Gastrocnemius medialis (tissue), 4 donors: Measurements from ENCODE around the gene RP9. TPM values are rescaled to one million over a fixed set of nuclear protein-coding genes. Genes with fewer than 3 reads are reported as not detected.
"Not testable (repeated sequence)": the region's sequence is repeated elsewhere in the genome, so short reads cannot be mapped to it uniquely, and the experiment has no call there.

Experiments used
- ATAC-seq, 2 donors: fragments of 150-250 bp; one replicate each; pipeline ENCODE4 v1.9.1; 2016
- DNase-seq, 2 donors: peaks; one replicate each; pipeline ENCODE4 v3.0.0-alpha.2; 2019
- H3K27ac ChIP-seq, 4 donors: fragments of 200-600 bp; sonication (generic); 1 replicate in 1 of 4; 2 replicates in 3 of 4; pipeline ENCODE4 v1.5.1; 2016 to 2018; ENCODE audit warnings: mild to moderate bottlenecking in 2 of 4, moderate library complexity in 1 of 4
- H3K27me3 ChIP-seq, 3 donors: fragments of 200-600 bp; sonication (generic) in 2 of 3; 1 replicate in 1 of 3; 2 replicates in 2 of 3; pipeline versions ENCODE4 v1.5.1 to v1.6.0; 2016 to 2019; ENCODE audit warnings: mild to moderate bottlenecking in 1 of 3, moderate library complexity in 1 of 3
- H3K36me3 ChIP-seq, 2 donors: fragments of 200-600 bp; sonication (generic) in 1 of 2; one replicate each; pipeline ENCODE4 v1.5.1; 2017 to 2018
- H3K4me1 ChIP-seq, 2 donors: fragments of 200-600 bp; sonication (generic) in 1 of 2; one replicate each; pipeline ENCODE4 v1.5.1; 2016 to 2017; ENCODE audit warnings: mild to moderate bottlenecking in 2 of 2
- H3K4me3 ChIP-seq, 4 donors: fragments of 200-600 bp; sonication (generic) in 3 of 4; 1 replicate in 1 of 4; 2 replicates in 3 of 4; pipeline ENCODE4 v1.5.1; 2016 to 2019; ENCODE audit warnings: mild to moderate bottlenecking in 2 of 4
- H3K9me3 ChIP-seq, 3 donors: fragments of 200-600 bp; sonication (generic) in 2 of 3; 1 replicate in 1 of 3; 2 replicates in 2 of 3; pipeline ENCODE4 v1.5.1; 2016 to 2019
- POLR2A ChIP-seq, 2 donors: fragments of 450-650 bp; IDR thresholded peaks; one replicate each; pipeline ENCODE4 v1.6.1; 2017; ENCODE audit warnings: antibody characterized with exemption in 2 of 2, mild to moderate bottlenecking in 2 of 2, moderate library complexity in 2 of 2
- in situ Hi-C, 4 donors: fragments of 200-750 bp; cut with MboI; loops; one replicate each; pipeline versions ENCODE4 v1.15.0 to v1.8.0; 2017; ENCODE audit warnings: low sequenced_read_pairs in 4 of 4
- intact Hi-C: fragments of 100-400 bp; cut with DNase I; formaldehyde crosslinking; loops from one replicate; pipeline ENCODE4 v1.15.1; 2023; ENCODE audit warnings: low total_unique reads
- total RNA-seq, 4 donors: library from RNA; depleted of rRNA; stranded (reverse); fragments of >200 nt; gene quantifications; one replicate each; pipeline versions ENCODE4 v1.1.0 to v1.2.3, GENCODE V29; 2016
- TF ChIP-seq, protein P1 (sequence below), 5 experiments: fragments of 450-650 bp in 3 of 5; fragments of 200-600 bp in 2 of 5; sonication (generic) in 2 of 5; IDR thresholded peaks in 4 of 5; conservative IDR thresholded peaks in 1 of 5; 1 replicate in 4 of 5; 2 replicates in 1 of 5; pipeline ENCODE4 v1.5.1; 2016 to 2019; ENCODE audit warnings: antibody characterized with exemption in 5 of 5, mild to moderate bottlenecking in 3 of 5, moderate library complexity in 3 of 5

Gene RP9
- total RNA-seq, 4 donors from 2014 or later = 13.0 to 23.9 (median 20.1) TPM

DNA sequence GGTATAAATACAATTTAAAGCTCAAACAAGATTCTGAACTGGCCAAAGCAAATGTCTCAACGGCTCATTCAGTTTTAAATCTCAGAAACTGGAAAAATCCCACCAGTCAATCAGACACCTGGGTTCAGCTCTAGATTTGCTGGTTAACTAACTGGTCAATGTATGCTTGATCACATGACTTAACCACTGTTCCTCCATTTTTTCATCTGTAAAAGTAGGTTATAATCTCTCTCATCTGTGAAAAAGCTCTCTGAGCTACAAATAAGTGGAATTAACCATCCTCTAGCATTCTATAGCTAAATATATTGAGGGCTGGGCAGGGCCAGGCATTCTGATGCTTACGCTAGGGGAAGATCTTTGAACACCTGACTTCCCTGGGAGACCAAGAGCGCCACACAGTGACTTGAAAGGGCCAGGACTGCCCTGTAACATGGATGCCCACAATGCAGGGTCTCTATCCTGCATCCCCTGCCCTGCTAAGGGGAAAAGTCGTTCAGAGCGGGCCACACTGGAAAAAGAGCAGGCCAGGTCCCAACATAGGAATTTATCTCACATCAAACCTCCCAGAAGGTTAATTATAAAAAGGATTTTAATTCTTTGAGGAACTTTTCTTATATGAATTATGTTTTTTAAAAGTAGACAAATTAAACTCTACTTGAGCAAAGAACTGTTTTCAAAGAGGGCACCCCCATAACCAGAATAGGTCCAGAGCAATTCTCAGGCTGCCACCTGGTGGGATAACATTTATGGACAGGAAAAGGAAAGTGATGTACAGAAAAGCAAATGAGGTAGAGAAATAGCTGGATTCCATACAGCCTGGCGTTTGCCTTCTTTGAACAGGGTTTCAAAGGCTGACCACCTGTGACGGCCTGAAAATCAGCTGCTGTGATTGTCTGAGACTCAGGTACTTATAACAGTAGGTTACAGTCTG, 1.8 kb downstream of the RP9 start:
- Histone ChIP-seq H3K27ac (peak overlapping the region in 2 of 4 donors; percentile 22 to 64), H3K9me3 (no peaks in the 10 kb centered on the region), H3K4me1 (peaks cover 25 to 38% of the 10 kb centered on the region in 2 donors), H3K27me3 (no peaks in the 10 kb centered on the region), H3K4me3 (peak overlapping the region; percentile 60 to 92 (median 80)), H3K36me3 (peaks cover 0 to 13% of the 10 kb centered on the region in 2 donors)
- in situ Hi-C loops (no loop called here), intact Hi-C loops (loop anchor here (10.0 kb wide), 2 partner anchors 303 to 343 kb away; no protein-coding TSS in a partner anchor)
- ATAC-seq (no peak), DNase-seq (no peak)
- TF ChIP-seq, protein P1, sequence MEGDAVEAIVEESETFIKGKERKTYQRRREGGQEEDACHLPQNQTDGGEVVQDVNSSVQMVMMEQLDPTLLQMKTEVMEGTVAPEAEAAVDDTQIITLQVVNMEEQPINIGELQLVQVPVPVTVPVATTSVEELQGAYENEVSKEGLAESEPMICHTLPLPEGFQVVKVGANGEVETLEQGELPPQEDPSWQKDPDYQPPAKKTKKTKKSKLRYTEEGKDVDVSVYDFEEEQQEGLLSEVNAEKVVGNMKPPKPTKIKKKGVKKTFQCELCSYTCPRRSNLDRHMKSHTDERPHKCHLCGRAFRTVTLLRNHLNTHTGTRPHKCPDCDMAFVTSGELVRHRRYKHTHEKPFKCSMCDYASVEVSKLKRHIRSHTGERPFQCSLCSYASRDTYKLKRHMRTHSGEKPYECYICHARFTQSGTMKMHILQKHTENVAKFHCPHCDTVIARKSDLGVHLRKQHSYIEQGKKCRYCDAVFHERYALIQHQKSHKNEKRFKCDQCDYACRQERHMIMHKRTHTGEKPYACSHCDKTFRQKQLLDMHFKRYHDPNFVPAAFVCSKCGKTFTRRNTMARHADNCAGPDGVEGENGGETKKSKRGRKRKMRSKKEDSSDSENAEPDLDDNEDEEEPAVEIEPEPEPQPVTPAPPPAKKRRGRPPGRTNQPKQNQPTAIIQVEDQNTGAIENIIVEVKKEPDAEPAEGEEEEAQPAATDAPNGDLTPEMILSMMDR (IDR thresholded peaks at IDR 0.05 in 4 of 5, conservative IDR thresholded peaks at IDR 0.05 in 1 of 5) = peak in 3 of 5 experiments; percentile 16 to 23 (median 23)
- no peak for TF ChIP-seq POLR2A (IDR thresholded peaks at IDR 0.05)

DNA sequence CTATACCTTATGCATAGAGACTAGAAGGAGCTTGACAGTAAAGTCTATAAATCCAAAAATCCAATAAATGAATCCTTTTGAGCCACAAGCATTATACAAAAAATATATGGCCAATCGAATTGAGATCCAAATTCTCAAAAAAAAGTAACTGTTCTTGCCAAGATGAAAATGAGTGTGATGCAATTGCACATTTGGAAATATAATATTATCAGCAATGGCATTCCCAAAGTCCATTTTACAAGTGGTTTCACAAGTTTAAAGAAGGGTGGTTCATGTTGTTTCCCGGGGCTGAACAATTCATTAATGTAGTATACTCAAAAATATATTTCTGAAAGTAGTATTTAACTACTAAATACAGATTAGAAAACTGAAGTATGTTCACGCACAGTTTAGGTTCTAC, 7.3 kb downstream of the RP9 start:
- Histone ChIP-seq H3K4me3 (no peak overlapping the region), H3K36me3 (peaks cover 0 to 52% of the 10 kb centered on the region in 2 donors), H3K27ac (no peak overlapping the region), H3K27me3 (no peaks in the 10 kb centered on the region), H3K4me1 (peaks cover 23 to 39% of the 10 kb centered on the region in 2 donors), H3K9me3 (no peaks in the 10 kb centered on the region)
- in situ Hi-C loops = no loop called here
- ATAC-seq = no peak
- DNase-seq = no peak
- no peak for TF ChIP-seq POLR2A (IDR thresholded peaks at IDR 0.05)
- TF ChIP-seq, protein P1 (IDR thresholded peaks at IDR 0.05 in 4 of 5, conservative IDR thresholded peaks at IDR 0.05 in 1 of 5) = no peak
- intact Hi-C loops = loop anchor here (10.0 kb wide), 2 partner anchors 297 to 337 kb away; no protein-coding TSS in a partner anchor

GRCh38 chr7:33100770-33101169, 8.4 kb downstream of the RP9 start:
- no peak overlapping the region for H3K27ac ChIP-seq
- H3K4me1 ChIP-seq = peaks cover 13 to 34% of the 10 kb centered on the region in 2 donors
- ATAC-seq = no peak
- peaks cover 3 to 63% of the 10 kb centered on the region in 2 donors for H3K36me3 ChIP-seq
- no peaks in the 10 kb centered on the region for H3K27me3 ChIP-seq
- H3K9me3 ChIP-seq = no peaks in the 10 kb centered on the region
- DNase-seq = no peak
- H3K4me3 ChIP-seq = no peak overlapping the region
- TF ChIP-seq POLR2A (IDR thresholded peaks at IDR 0.05) = no peak
- TF ChIP-seq, protein P1 (IDR thresholded peaks at IDR 0.05 in 4 of 5, conservative IDR thresholded peaks at IDR 0.05 in 1 of 5) = no peak
- intact Hi-C loops = loop anchor here (10.0 kb wide), 2 partner anchors 296 to 336 kb away; no protein-coding TSS in a partner anchor
- in situ Hi-C loops = no loop called here

- in situ Hi-C loops = loop anchor here in 1 of 4 donors (25.0 kb wide), 1 partner anchor 612 kb away; the partner anchor contains the start of genes AVL9 and LSM5
- Histone ChIP-seq H3K4me3 (no peak overlapping the region), H3K27ac (no peak overlapping the region), H3K4me1 (peaks cover 13 to 31% of the 10 kb centered on the region in 2 donors), H3K36me3 (peaks cover 3 to 74% of the 10 kb centered on the region in 2 donors), H3K27me3 (no peaks in the 10 kb centered on the region), H3K9me3 (no peaks in the 10 kb centered on the region)
- no peak for ATAC-seq
- no peak for DNase-seq
- intact Hi-C loops = no loop called here
- no peak for TF ChIP-seq POLR2A (IDR thresholded peaks at IDR 0.05)
- TF ChIP-seq, protein P1 (IDR thresholded peaks at IDR 0.05 in 4 of 5, conservative IDR thresholded peaks at IDR 0.05 in 1 of 5) = no peak
Measured at GRCh38 chr7:33099154-33099940, 9.9 kb downstream of the RP9 start.

DNA sequence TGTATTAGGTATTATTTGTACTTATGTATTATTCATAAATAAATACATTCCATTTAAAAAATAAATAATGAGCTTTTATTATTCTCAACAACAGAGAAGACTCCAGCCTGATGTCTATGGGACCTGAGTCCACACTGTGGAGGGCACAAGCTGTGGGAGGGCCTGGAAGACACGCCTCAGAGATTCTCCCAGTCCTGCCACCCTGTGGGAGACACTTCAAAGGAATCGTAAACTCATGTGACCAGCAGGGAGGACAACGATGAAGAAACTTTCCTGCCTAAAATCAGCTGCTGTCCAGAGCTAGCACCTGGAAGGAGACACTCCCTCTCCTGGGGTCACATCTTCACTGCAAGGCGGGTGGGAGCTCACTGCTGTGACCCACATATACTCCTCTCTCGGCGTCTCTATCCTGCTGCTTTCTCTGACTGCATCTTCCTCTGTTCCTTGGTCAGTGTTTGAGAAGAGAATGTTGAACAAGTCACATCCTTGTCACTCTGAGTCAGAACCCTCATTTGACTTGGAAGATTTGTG, 14.4 kb downstream of the RP9 start:
- DNase-seq, H3K27me3 ChIP-seq, H3K4me3 ChIP-seq, ATAC-seq, H3K9me3 ChIP-seq, H3K27ac ChIP-seq, intact Hi-C loops: not testable (repeated sequence)
- in situ Hi-C loops = loop anchor here in 1 of 4 donors (25.0 kb wide), 1 partner anchor 608 kb away; the partner anchor contains the start of genes AVL9 and LSM5
- H3K36me3 ChIP-seq = peaks cover 3 to 58% of the 10 kb centered on the region in 2 donors
- peaks cover 2 to 11% of the 10 kb centered on the region in 2 donors for H3K4me1 ChIP-seq
